Astrocyte (in vitro differentiated cells and primary cell): ENCODE results near the gene TMEM238L.

Experiments
- EZH2 ChIP-seq: IDR thresholded peaks from 2 replicates; pipeline ENCODE4 v1.6.1; 2012; ENCODE audit warnings: mild to moderate bottlenecking, low read length, inconsistent platforms; ENCODE audit not compliant: insufficient read depth
- TF ChIP-seq, protein P1 (sequence below): IDR thresholded peaks from 2 replicates; pipeline ENCODE4 v1.5.1; 2011; ENCODE audit warnings: low read depth, mild to moderate bottlenecking, inconsistent platforms, low read length, moderate library complexity; ENCODE audit not compliant: insufficient read depth

DNA sequence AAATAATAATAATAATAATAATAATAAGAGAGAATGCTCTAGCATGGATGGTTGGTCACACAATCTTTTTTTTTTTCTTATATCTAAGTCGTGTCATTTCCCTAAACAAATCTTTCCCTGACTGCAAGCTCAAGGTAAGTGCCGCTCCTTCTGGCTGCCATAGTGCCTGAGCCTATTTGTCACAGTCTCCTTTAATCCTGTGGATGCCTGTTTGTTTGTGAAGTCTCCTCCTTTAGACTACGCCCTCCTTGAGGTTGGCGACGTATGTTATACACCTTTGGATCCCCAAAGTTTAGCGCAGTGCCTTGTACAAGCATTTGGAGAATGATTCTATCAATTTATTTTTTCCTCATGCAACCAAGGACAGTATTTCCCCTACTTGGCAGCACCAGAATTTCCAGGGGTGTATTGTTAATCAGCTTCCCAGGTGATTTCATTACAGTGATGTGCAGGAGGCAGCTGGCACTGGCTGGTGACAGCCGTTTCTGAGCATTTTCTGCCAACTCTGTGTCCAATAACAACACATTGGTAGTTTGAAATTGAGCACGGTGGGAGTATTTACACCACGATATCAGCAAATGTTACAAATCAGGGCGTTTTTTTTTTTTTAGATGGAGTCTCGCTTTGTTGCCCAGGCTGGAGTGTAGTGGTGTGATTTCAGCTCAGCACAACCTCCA lies 26.6 kb downstream of the TMEM238L start:
- TF ChIP-seq, protein P1, sequence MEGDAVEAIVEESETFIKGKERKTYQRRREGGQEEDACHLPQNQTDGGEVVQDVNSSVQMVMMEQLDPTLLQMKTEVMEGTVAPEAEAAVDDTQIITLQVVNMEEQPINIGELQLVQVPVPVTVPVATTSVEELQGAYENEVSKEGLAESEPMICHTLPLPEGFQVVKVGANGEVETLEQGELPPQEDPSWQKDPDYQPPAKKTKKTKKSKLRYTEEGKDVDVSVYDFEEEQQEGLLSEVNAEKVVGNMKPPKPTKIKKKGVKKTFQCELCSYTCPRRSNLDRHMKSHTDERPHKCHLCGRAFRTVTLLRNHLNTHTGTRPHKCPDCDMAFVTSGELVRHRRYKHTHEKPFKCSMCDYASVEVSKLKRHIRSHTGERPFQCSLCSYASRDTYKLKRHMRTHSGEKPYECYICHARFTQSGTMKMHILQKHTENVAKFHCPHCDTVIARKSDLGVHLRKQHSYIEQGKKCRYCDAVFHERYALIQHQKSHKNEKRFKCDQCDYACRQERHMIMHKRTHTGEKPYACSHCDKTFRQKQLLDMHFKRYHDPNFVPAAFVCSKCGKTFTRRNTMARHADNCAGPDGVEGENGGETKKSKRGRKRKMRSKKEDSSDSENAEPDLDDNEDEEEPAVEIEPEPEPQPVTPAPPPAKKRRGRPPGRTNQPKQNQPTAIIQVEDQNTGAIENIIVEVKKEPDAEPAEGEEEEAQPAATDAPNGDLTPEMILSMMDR = no peak
- no peak for TF ChIP-seq EZH2
